Caco-2 (cell line): ENCODE results near the gene SIK2. TPM values are rescaled to one million over a fixed set of nuclear protein-coding genes. Genes with fewer than 3 reads are reported as not detected.

Experiments
- BruUV-seq: library from RNA; stranded (reverse); fragments of 400-500 nt; replicated peaks from 2 replicates; lab custom pipeline; 2021; lab: Mats Ljungman, UMichigan
- CTCF ChIA-PET: fragments of 300-600 bp; sonication (Branson Sonifier 250); formaldehyde crosslinking; loops from one replicate; lab custom pipeline; 2022; ENCODE audit warnings: antibody characterized with exemption; lab: Charles Lee
- POLR2A ChIA-PET: fragments of 300-600 bp; sonication (Branson Sonifier 250); formaldehyde crosslinking; loops from one replicate; lab custom pipeline; 2022; ENCODE audit warnings: antibody characterized with exemption; lab: Charles Lee
- DNase-seq, 2 experiments: peaks; one replicate each; pipeline versions ENCODE4 v3.0.0 to v3.0.0-alpha.2; 2020 to 2022
- H3K27me3 ChIP-seq: replicated peaks from 2 replicates; pipeline ENCODE4 v1.6.0; 2011; ENCODE audit warnings: low read length; ENCODE audit not compliant: control insufficient read depth, insufficient read depth
- H3K36me3 ChIP-seq: 2 replicates; pipeline ENCODE4 v1.5.1; 2011; ENCODE audit warnings: low read length; ENCODE audit not compliant: control insufficient read depth, insufficient read depth
- H3K4me1 ChIP-seq: fragments of 250-450 bp; sonication (Bioruptor Pico); 2 replicates; pipeline ENCODE4 v1.5.1; 2020; ENCODE audit warnings: mild to moderate bottlenecking
- H3K4me3 ChIP-seq: 2 replicates; pipeline ENCODE4 v1.5.1; 2011; ENCODE audit warnings: low read depth, mild to moderate bottlenecking, control low read depth, low read length
- H3K9me3 ChIP-seq: fragments of 250-450 bp; sonication (Bioruptor Pico); 2 replicates; pipeline ENCODE4 v1.5.1; 2020; ENCODE audit warnings: mild to moderate bottlenecking, moderate library complexity
- H3K27ac Mint-ChIP-seq: one replicate; pipeline ENCODE4 v1.8.0; 2022; ENCODE audit warnings: mixed read lengths; ENCODE audit not compliant: unreplicated experiment
- H3K27me3 Mint-ChIP-seq: one replicate; pipeline ENCODE4 v1.8.0; 2022; ENCODE audit warnings: mixed read lengths; ENCODE audit not compliant: insufficient read depth, unreplicated experiment
- H3K36me3 Mint-ChIP-seq: one replicate; pipeline ENCODE4 v1.8.0; 2022; ENCODE audit warnings: mild to moderate bottlenecking, mixed read lengths; ENCODE audit not compliant: insufficient read depth, unreplicated experiment
- H3K4me1 Mint-ChIP-seq: one replicate; pipeline ENCODE4 v1.8.0; 2022; ENCODE audit warnings: low read depth, mixed read lengths; ENCODE audit not compliant: unreplicated experiment
- H3K4me3 Mint-ChIP-seq: one replicate; pipeline ENCODE4 v1.8.0; 2022; ENCODE audit warnings: mild to moderate bottlenecking, moderate library complexity, mixed read lengths; ENCODE audit not compliant: unreplicated experiment
- H3K9me3 Mint-ChIP-seq: one replicate; pipeline ENCODE4 v1.8.0; 2022; ENCODE audit warnings: mixed read lengths; ENCODE audit not compliant: unreplicated experiment
- CTCF ChIP-seq, 2 experiments: fragments of 200-600 bp in 1 of 2; IDR thresholded peaks; 1 replicate in 1 of 2; 2 replicates in 1 of 2; pipeline versions ENCODE4 v1.5.1 to v1.8.0; 2011 to 2022; ENCODE audit warnings: antibody characterized with exemption in 1 of 2, control low read depth in 1 of 2, inconsistent platforms in 1 of 2, low read depth in 1 of 2, low read length in 1 of 2, mild to moderate bottlenecking in 1 of 2, moderate library complexity in 1 of 2; ENCODE audit not compliant: insufficient read depth in 1 of 2, severe bottlenecking in 1 of 2, unreplicated experiment in 1 of 2
- intact Hi-C: fragments of 100-400 bp; cut with micrococcal nuclease; formaldehyde crosslinking; loops from one replicate; pipeline ENCODE4 v1.10.0; 2022; ENCODE audit not compliant: unreplicated experiment
- total RNA-seq: library from RNA; stranded (reverse); gene quantifications from 2 replicates; pipeline ENCODE4 v1.2.3, GENCODE V29; 2022

Gene SIK2
- total RNA-seq, 1 experiment from 2014 or later = 40.2 TPM

DNA sequence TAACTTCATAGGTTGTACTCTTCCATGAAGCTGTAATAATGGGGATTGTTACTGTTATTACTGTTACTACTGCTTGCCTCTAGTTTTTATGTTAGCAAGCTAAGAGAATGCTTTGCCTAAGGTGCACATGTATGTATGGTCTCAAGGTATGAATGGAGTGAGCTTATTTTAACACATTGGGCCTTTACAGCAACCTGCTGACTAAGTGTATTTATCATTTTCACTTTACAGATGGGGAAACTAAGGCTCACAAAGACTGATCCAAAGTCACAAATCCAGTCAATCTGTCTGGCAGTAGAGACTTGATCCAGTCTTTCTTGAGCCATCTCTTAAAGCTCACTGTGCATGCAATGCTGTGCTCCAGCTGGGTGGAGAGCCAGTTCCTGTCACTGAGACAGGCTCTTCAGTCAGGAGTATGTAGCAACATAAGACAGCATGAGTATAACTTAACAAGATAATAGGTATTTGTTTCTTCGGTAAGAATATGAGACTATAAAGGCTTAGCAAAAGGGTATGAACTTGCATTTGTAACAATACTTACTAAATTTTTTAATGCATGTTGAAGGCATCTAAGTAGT, 97.4 kb downstream of the SIK2 start:
- CTCF ChIA-PET = interaction anchor here (1.1 kb wide), 1 partner anchor 95 kb away, joined by 4 read pairs; no protein-coding TSS in a partner anchor
- intact Hi-C loops = no loop called here
- H3K9me3 Mint-ChIP-seq = no peaks in the 10 kb centered on the region
- DNase-seq = no peak
- H3K27me3 Mint-ChIP-seq = no peaks in the 10 kb centered on the region
- H3K4me1 ChIP-seq = no peaks in the 10 kb centered on the region
- H3K4me3 ChIP-seq = no peak overlapping the region
- peaks cover 36% of the 10 kb centered on the region for H3K36me3 Mint-ChIP-seq
- BruUV-seq = no TSS peak
- no peaks in the 10 kb centered on the region for H3K4me1 Mint-ChIP-seq
- H3K27ac Mint-ChIP-seq = no peak overlapping the region
- peaks cover 5% of the 10 kb centered on the region; the same call in 1 of the 2 replicates for H3K36me3 ChIP-seq
- H3K9me3 ChIP-seq = no peaks in the 10 kb centered on the region
- no peak for TF ChIP-seq CTCF (IDR thresholded peaks at IDR 0.05; ENCODE audit: insufficient read depth in 1 of 2, low read depth in 1 of 2, low read length in 1 of 2, severe bottlenecking in 1 of 2, unreplicated experiment in 1 of 2)
- POLR2A ChIA-PET = no interaction called here
- no peaks in the 10 kb centered on the region for H3K27me3 ChIP-seq
- no peak overlapping the region for H3K4me3 Mint-ChIP-seq

DNA sequence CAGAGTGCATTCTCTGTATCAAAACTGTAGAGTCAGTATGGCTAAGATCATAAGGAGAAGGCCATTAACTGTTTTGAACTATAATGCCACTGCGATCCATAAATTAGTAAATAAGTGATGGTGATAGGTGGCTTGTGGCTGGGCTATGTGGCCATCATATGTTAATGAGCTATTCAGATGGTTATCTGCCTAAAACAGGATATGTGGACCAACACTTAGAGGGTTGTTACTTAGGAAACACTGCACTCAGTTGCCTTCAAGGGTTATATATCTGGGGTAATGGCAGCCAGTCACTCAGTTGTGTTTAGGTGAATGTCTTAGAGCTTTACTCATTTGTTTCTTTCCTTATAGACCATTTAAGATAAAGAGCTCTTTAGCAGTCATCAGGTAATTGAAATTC, 97.9 kb downstream of the SIK2 start:
- POLR2A ChIA-PET = no interaction called here

DNA sequence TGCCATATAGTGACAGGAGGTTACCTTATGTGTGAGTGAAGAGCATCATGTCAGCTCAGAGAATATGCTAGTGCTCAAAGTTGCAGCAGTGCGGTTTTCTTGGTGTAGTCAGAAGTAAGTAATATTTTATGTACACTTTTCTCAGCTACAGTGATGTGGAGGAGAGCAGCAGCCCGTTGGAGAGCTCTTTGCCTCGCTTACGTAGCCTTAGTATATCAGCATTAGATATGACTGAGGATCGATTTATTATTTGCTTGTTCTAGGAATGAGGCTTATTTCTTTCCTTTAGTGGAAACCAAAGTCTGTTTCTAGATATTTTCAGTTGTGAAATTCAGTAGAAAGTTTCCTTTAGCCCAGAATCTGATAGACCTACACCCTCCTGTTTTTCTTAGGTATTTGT, 100.4 kb downstream of the SIK2 start:
- peaks cover 55% of the 10 kb centered on the region for H3K36me3 Mint-ChIP-seq
- TF ChIP-seq CTCF (IDR thresholded peaks at IDR 0.05; ENCODE audit: insufficient read depth in 1 of 2, low read depth in 1 of 2, low read length in 1 of 2, severe bottlenecking in 1 of 2, unreplicated experiment in 1 of 2) = no peak
- H3K27ac Mint-ChIP-seq = no peak overlapping the region
- no peaks in the 10 kb centered on the region for H3K9me3 Mint-ChIP-seq
- H3K4me1 ChIP-seq = peaks cover 5% of the 10 kb centered on the region; the same call in 1 of the 2 replicates
- no peaks in the 10 kb centered on the region for H3K27me3 Mint-ChIP-seq
- intact Hi-C loops = no loop called here
- no peak overlapping the region for H3K4me3 Mint-ChIP-seq
- H3K36me3 ChIP-seq = peaks cover 9% of the 10 kb centered on the region
- no peak overlapping the region for H3K4me3 ChIP-seq
- CTCF ChIA-PET = no interaction called here
- no peaks in the 10 kb centered on the region for H3K9me3 ChIP-seq
- no peak for DNase-seq
- POLR2A ChIA-PET = no interaction called here
- H3K4me1 Mint-ChIP-seq = peaks cover 16% of the 10 kb centered on the region
- no TSS peak for BruUV-seq
- H3K27me3 ChIP-seq = no peaks in the 10 kb centered on the region

More for the DNA sequence above, 97.9 kb downstream of the SIK2 start:
- no peaks in the 10 kb centered on the region for H3K27me3 ChIP-seq
- H3K4me1 ChIP-seq = 0 out of 2 replicates have a peak, but pooled peaks cover 3% of the 10 kb centered on the region
- no peak for TF ChIP-seq CTCF (IDR thresholded peaks at IDR 0.05; ENCODE audit: insufficient read depth in 1 of 2, low read depth in 1 of 2, low read length in 1 of 2, severe bottlenecking in 1 of 2, unreplicated experiment in 1 of 2)
- H3K4me3 ChIP-seq = no peak overlapping the region
- Mint-ChIP-seq H3K27me3 (no peaks in the 10 kb centered on the region), H3K4me1 (no peaks in the 10 kb centered on the region), H3K27ac (no peak overlapping the region), H3K36me3 (peaks cover 37% of the 10 kb centered on the region), H3K4me3 (no peak overlapping the region), H3K9me3 (no peaks in the 10 kb centered on the region)
- CTCF ChIA-PET = interaction anchor here (1.1 kb wide), 1 partner anchor 96 kb away, joined by 4 read pairs; no protein-coding TSS in a partner anchor
- intact Hi-C loops = no loop called here
- no peak for DNase-seq
- BruUV-seq = no TSS peak
- peaks cover 9% of the 10 kb centered on the region for H3K36me3 ChIP-seq
- no peaks in the 10 kb centered on the region for H3K9me3 ChIP-seq
